ENCODE data around the gene CD2.

CD2 gene

DNA sequence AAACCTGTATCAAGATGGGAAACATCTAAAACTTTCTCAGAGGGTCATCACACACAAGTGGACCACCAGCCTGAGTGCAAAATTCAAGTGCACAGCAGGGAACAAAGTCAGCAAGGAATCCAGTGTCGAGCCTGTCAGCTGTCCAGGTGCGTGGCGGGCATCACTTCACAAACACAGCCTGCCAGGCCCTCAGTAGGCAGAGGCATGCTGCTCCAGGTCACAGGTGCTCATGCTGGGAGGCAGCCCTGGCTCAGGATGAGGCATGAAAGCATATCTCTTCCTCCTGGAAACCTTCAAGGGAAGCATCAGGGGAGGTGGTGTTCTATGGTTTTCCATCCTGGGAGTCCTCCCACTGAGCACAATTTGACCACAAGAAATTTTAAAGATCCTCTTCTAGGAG lies 6.3 kb downstream of the CD2 start:
- no peak for DNase-seq (ENCODE audit: low read depth in 2 of 2)

- no peak for DNase-seq (ENCODE audit: low read depth in 2 of 2)
These were observed 6.9 kb downstream of the CD2 start for GRCh38 chr1:116760996-116761665.

GRCh38 chr1:116762281-116762680 lies 8.1 kb downstream of the CD2 start:
- no peak for DNase-seq (ENCODE audit: low read depth in 2 of 2)

GRCh38 chr1:116762781-116763115 lies 8.5 kb downstream of the CD2 start:
- DNase-seq (ENCODE audit: low read depth in 2 of 2), result no peak

GRCh38 chr1:116763116-116763786 lies 9.0 kb downstream of the CD2 start:
- DNase-seq (ENCODE audit: low read depth in 2 of 2), result no peak

DNA sequence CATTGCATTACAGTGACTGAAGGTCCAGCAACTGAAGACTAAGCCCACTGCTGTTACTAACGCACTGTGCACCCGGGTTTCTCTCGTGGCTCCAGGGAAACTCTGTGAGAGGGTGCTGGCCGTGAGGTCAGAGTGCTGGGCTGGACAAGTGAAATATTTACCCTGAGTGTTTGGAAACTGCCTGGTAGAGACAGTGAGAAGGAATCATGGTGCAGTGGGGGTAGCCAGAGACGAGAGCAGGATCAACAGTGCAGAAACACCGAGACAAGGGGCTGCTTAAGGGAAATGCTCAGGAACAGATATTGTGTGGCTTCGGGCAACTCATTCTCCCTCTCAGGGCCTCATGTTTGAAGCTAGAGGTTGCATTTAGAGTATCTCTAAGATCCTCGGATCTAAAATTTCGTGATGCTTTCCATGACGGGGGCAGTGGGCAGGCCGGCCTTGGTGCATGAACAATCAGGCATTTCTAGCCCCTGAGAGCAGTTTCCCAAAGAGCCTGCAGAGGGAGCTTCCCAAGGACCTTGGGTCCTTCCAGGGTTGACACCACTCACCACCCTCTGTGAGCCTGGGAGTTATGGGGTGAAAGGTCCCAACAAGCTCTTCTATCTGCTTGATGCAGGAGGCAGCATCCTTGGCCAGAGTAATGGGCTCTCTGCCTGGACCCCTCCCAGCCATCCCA lies 9.7 kb downstream of the CD2 start:
- no peak for DNase-seq (ENCODE audit: low read depth in 2 of 2)

- DNase-seq (ENCODE audit: low read depth in 2 of 2), result no peak
These were observed 10.3 kb downstream of the CD2 start for GRCh38 chr1:116764466-116764898.

DNA sequence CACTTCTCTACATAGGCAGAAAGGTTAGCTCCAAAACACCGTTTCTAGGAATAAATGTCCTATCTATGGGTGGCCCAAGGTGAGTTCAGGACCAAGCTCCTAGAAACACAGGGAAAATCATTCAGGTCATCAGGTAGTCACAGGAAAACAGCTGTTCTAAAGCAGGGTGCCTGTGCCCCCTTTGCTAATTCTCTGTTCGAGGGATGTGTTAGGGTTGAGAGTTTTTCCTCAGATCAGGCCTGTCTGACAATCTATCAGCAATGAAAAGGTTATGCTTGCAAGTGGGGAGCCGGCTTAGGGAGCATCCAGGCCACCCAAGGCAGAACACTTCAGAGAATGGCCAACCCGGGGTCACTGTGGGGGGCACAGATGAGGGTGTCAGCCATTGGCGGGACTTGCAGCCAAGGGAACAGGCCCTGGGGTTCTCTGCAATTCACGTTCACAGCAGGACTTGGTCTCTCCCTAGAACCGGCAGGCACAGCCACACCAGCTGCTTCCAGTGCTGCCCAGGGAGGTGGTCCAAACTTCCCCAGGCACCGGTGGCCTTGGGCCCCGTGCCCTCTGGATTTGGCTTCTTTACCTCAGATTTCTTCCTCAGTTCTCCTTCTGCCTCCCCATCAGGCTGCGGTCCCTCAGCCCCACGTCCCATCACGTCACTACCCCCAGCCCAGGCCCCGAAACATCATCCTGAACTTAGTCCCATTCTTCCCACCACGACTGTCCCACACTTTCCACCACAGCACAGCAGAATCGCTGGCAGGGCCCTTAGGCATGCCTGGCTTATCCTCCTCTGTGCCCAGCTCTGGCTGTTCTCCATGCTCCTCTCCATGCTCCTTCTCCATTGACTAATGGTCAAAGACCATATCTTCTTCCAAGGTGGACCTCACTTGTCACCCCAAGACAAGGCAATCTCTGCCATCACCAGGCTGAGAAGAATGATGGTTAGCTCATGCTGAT lies 11.0 kb downstream of the CD2 start:
- DNase-seq (ENCODE audit: low read depth in 2 of 2), result no peak

DNA sequence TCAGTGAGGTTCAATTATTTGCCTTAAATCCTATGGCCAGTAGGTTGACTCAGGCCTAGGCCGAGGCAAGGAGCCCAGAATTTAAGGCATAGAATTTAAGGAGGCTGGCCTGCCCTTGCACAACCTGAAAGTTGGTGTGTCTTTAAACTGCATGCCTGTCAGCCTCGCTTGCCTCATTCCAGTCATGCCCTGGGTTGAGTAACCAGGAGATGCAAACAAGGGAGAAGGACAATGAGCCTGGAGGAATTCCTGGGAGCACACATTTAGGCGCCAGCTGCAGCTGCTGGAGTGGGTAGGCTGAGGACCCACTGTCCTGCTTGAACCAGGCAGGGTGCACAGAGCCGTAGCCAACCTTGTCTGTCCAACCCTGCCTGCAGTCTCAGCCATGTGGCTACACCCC lies 11.7 kb downstream of the CD2 start:
- DNase-seq (ENCODE audit: low read depth in 2 of 2), result no peak

DNA sequence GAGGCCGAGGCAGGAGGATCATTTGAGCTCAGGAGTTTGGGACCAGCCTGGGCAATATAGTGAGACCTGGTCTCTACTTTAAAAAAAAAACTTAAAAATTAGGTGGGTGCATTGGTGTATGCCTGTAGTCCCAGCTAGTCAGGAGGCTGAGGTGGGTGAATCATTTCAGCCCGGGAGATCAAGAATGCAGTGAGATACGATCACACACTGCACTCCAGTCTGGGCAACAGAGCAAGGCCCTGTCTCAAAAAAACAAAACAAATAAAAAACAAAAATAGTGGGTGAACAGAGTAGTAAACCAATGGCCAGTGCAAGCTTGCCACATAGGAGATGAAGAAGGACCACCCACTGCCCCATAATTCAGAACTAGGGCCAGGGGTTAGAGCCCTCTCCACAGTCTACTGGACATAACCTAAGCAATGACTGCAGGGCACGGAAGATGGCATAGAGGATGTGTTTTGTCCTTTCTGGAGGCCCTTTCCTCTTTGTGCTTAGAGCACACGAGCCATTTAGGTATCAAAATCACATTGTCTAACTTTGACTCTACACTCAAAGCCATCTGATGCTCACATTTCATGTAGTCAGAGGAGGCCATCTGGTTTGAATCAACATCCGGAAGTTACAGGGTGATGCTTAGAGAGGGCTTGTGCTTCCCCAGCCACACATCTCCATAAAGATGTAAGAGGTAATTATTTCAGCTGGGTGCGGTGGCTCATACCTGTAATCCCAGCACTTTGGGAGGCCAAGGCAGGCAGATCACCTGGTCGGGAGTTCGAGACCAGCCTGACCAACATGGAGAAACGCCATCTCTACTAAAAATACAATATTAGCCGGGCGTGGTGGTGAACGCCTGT lies 12.6 kb downstream of the CD2 start:
- DNase-seq (ENCODE audit: low read depth in 2 of 2), result peak; percentile 31 to 49

- no peak for DNase-seq (ENCODE audit: low read depth in 2 of 2)
These were observed 13.7 kb downstream of the CD2 start for GRCh38 chr1:116767782-116768382.

- DNase-seq (ENCODE audit: low read depth in 2 of 2), result no peak
These were observed 14.3 kb downstream of the CD2 start for GRCh38 chr1:116768416-116769103.

GRCh38 chr1:116769104-116769452 lies 14.8 kb downstream of the CD2 start:
- DNase-seq (ENCODE audit: low read depth in 2 of 2), result no peak

- DNase-seq (ENCODE audit: low read depth in 2 of 2), result no peak
These were observed 15.3 kb downstream of the CD2 start for GRCh38 chr1:116769561-116769977.

DNA sequence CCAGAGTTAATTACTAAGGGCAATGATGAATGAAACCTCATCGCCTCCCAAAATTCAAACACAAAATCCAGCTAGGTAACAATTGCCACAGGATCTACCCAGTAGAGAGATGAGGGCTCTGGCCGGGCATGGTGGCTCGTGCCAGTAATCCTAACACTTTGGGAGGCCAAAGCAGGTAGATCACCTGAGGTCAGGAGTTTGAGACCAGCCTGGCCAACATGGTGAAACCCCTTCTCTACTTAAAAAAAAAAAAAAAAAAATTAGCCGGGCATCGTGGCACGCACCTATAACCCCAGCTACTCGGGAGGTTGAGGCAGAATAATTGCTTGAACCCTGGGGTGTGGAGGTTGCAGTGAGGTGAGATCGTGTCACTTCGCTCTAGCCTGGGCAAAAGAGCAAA lies 15.8 kb downstream of the CD2 start:
- no peak for DNase-seq (ENCODE audit: low read depth in 2 of 2)

- no peak for DNase-seq (ENCODE audit: low read depth in 2 of 2)
These were observed 16.4 kb downstream of the CD2 start for GRCh38 chr1:116770625-116771024.

- no peak for DNase-seq (ENCODE audit: low read depth in 2 of 2)
These were observed 17.9 kb downstream of the CD2 start for GRCh38 chr1:116771997-116772647.

DNA sequence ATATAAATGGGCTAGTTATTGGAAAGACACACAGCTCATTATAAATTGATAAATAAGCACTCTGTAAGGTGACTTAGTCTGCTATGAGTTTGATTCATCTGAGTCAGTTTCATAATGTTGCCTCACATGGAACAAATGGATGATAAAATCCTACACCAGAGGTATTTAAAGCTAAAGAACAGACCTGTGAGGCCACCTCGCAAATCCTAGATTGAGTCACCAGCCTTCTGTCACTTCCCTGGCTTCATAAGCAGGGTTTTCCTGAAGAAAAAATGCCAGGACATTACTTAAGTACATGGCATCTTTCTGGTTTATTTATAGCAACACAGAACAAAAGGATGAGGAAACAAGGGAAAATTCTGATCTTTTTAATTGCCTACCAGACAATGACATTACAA lies 18.4 kb downstream of the CD2 start:
- no peak for DNase-seq (ENCODE audit: low read depth in 2 of 2)

GRCh38 chr1:116775116-116775752 lies 21.0 kb downstream of the CD2 start:
- DNase-seq (ENCODE audit: low read depth in 2 of 2), result no peak
